PC-9 (cell line): ENCODE data around the gene GRM1. TPM values are rescaled to one million over a fixed set of nuclear protein-coding genes. Genes with fewer than 3 reads are reported as not detected.
"Not testable (repeated sequence)": the region's sequence is repeated elsewhere in the genome, so short reads cannot be mapped to it uniquely, and the experiment has no call there.

Experiments used
- BruUV-seq: library from RNA; stranded (reverse); fragments of 400-500 nt; replicated peaks from 2 replicates; lab custom pipeline; 2021; lab: Mats Ljungman, UMichigan
- CTCF ChIA-PET: fragments of 300-600 bp; sonication (Branson Sonifier 250); formaldehyde crosslinking; loops from one replicate; lab custom pipeline; 2022; ENCODE audit warnings: antibody characterized with exemption; lab: Charles Lee
- POLR2A ChIA-PET: fragments of 300-600 bp; sonication (Branson Sonifier 250); formaldehyde crosslinking; loops from one replicate; lab custom pipeline; 2022; ENCODE audit warnings: antibody characterized with exemption; ENCODE audit not compliant: unreplicated experiment; lab: Charles Lee
- DNase-seq, 2 experiments: peaks; one replicate each; pipeline versions ENCODE4 v3.0.0 to v3.0.0-alpha.2; 2015 to 2022; ENCODE audit warnings: mixed read lengths in 1 of 2
- H2AFZ ChIP-seq: fragments of 200-600 bp; sonication (generic); 2 replicates; pipeline ENCODE4 v1.8.1; 2017; ENCODE audit warnings: antibody characterized with exemption
- H3F3A ChIP-seq: fragments of 200-600 bp; sonication (generic); 2 replicates; pipeline ENCODE4 v1.8.1; 2017; ENCODE audit warnings: antibody characterized with exemption, mild to moderate bottlenecking, low read depth; ENCODE audit not compliant: insufficient read depth
- H3K27ac ChIP-seq: fragments of 200-600 bp; sonication (generic); 2 replicates; pipeline ENCODE4 v1.6.1; 2016; ENCODE audit warnings: mixed run types
- H3K27me3 ChIP-seq: fragments of 200-600 bp; sonication (generic); 2 replicates; pipeline ENCODE4 v1.6.1; 2016; ENCODE audit warnings: low read depth, mixed run types; ENCODE audit not compliant: insufficient read depth
- H3K36me3 ChIP-seq: fragments of 200-600 bp; sonication (generic); 2 replicates; pipeline ENCODE4 v1.6.1; 2016; ENCODE audit warnings: low read depth, mixed run types
- H3K4me1 ChIP-seq: fragments of 200-600 bp; sonication (generic); replicated peaks from 2 replicates; pipeline ENCODE4 v1.6.1; 2016; ENCODE audit warnings: mixed run types; ENCODE audit not compliant: insufficient read depth
- H3K4me2 ChIP-seq: fragments of 200-600 bp; sonication (generic); 2 replicates; pipeline ENCODE4 v1.6.1; 2017; ENCODE audit warnings: mixed run types
- H3K4me3 ChIP-seq: fragments of 200-600 bp; sonication (generic); 2 replicates; pipeline ENCODE4 v1.6.1; 2016; ENCODE audit warnings: mixed run types
- H3K79me2 ChIP-seq: fragments of 200-600 bp; sonication (generic); 2 replicates; pipeline ENCODE4 v1.6.1; 2017; ENCODE audit warnings: low read depth, mixed run types
- H3K9me2 ChIP-seq: fragments of 200-600 bp; sonication (generic); 2 replicates; pipeline ENCODE4 v1.8.1; 2017; ENCODE audit warnings: mild to moderate bottlenecking; ENCODE audit not compliant: insufficient read depth
- H3K9me3 ChIP-seq: fragments of 200-600 bp; sonication (generic); 2 replicates; pipeline ENCODE4 v1.8.1; 2016; ENCODE audit warnings: low read depth; ENCODE audit not compliant: insufficient read depth
- H4K20me1 ChIP-seq: fragments of 200-600 bp; sonication (generic); 2 replicates; pipeline ENCODE4 v1.8.1; 2017; ENCODE audit not compliant: insufficient read depth
- CTCF ChIP-seq: fragments of 200-600 bp; sonication (generic); conservative IDR thresholded peaks from 2 replicates; pipeline ENCODE4 v1.6.1; 2017; ENCODE audit warnings: mixed run types, antibody characterized with exemption, mild to moderate bottlenecking, moderate library complexity
- EZH2 ChIP-seq: fragments of 200-600 bp; sonication (generic); IDR thresholded peaks from 2 replicates; pipeline ENCODE4 v1.8.0; 2017; ENCODE audit warnings: antibody characterized with exemption, low read depth
- intact Hi-C: fragments of 100-400 bp; cut with micrococcal nuclease; formaldehyde crosslinking; loops from one replicate; pipeline ENCODE4 v1.10.0; 2022; ENCODE audit not compliant: unreplicated experiment
- total RNA-seq: library from RNA; stranded (reverse); gene quantifications from 2 replicates; pipeline ENCODE4 v1.2.3, GENCODE V29; 2021

GRM1 gene
- total RNA-seq, 1 experiment from 2014 or later = 0.26 TPM

GRCh38 chr6:146267946-146268345, 239.1 kb downstream of the GRM1 start:
- Histone ChIP-seq H3K4me3 (no peak overlapping the region; the same call in 1 of the 2 replicates), H2AFZ (peak overlapping the region; percentile 64; the same call in 1 of the 2 replicates), H3F3A (no peaks in the 10 kb centered on the region), H3K9me3 (no peaks in the 10 kb centered on the region), H3K27me3 (no peaks in the 10 kb centered on the region), H3K36me3 (no peaks in the 10 kb centered on the region), H3K79me2 (no peaks in the 10 kb centered on the region), H3K4me1 (no peaks in the 10 kb centered on the region), H3K4me2 (peak overlapping the region; percentile 44; the same call in 1 of the 2 replicates), H3K9me2 (no peaks in the 10 kb centered on the region), H4K20me1 (no peaks in the 10 kb centered on the region), H3K27ac (no peak overlapping the region)
- DNase-seq = no peak
- TF ChIP-seq EZH2 (no peak), CTCF (no peak)
- CTCF ChIA-PET = no interaction called here
- intact Hi-C loops = no loop called here
- BruUV-seq = no TSS peak
- POLR2A ChIA-PET = no interaction called here

DNA sequence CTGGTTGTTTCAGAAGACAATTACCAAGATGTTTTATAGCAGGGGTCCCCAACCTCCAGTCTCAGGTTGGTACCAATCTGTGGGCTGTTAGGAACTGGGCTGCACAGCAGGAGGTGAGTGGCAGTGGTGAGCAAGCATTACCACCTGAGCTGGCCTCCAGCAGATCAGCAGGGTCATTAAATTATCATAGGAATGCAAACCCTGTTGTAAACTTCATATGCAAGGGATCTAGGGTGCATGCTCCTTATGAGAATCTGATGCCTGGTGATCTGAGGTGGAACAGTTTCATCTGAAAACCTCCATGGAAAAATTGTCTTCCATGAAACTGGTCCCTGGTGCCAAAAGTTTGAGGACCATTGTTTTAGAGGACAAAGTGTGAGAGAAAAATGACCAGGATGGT, 240.6 kb downstream of the GRM1 start:
- no TSS peak for BruUV-seq
- H3F3A ChIP-seq = no peaks in the 10 kb centered on the region
- no peaks in the 10 kb centered on the region for H3K9me2 ChIP-seq
- H3K4me2 ChIP-seq = no peak overlapping the region
- no peaks in the 10 kb centered on the region for H3K36me3 ChIP-seq
- H3K4me1 ChIP-seq = no peaks in the 10 kb centered on the region
- no peaks in the 10 kb centered on the region for H3K9me3 ChIP-seq
- ChIA-PET CTCF (no interaction called here), POLR2A (no interaction called here)
- H2AFZ ChIP-seq = no peak overlapping the region
- no peaks in the 10 kb centered on the region for H3K79me2 ChIP-seq
- no peak for TF ChIP-seq CTCF
- no peak for TF ChIP-seq EZH2
- DNase-seq = no peak
- intact Hi-C loops = no loop called here
- H4K20me1 ChIP-seq = no peaks in the 10 kb centered on the region
- no peak overlapping the region for H3K27ac ChIP-seq
- no peaks in the 10 kb centered on the region for H3K27me3 ChIP-seq
- H3K4me3 ChIP-seq = no peak overlapping the region

DNA sequence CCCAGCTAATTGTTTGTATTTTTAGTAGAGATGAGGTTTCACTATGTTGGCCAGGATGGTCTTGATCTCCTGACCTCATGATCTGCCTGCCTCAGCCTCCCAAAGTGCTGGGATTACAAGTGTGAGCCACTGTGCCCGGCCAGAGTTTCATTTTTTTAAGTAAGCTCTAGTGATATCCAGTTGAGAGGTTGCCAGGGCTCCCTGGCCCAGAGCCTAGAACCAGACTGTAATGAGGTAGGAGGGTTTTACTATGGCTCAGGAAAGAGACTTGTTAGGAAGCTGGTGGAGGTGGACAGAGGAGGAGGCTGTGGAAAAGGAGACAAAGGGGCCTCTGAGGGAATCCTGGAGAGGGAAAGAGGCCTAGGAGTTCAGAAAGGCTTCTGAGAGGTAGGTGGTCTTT, 242.3 kb downstream of the GRM1 start:
- H3K79me2 ChIP-seq, H3K4me1 ChIP-seq, H3K36me3 ChIP-seq, POLR2A ChIA-PET, H3K27me3 ChIP-seq, H3K9me3 ChIP-seq, CTCF ChIA-PET, intact Hi-C loops, H3K4me3 ChIP-seq, BruUV-seq, H3K4me2 ChIP-seq, H4K20me1 ChIP-seq, H3K9me2 ChIP-seq, H3K27ac ChIP-seq, DNase-seq, H2AFZ ChIP-seq, H3F3A ChIP-seq: not testable (repeated sequence)

DNA sequence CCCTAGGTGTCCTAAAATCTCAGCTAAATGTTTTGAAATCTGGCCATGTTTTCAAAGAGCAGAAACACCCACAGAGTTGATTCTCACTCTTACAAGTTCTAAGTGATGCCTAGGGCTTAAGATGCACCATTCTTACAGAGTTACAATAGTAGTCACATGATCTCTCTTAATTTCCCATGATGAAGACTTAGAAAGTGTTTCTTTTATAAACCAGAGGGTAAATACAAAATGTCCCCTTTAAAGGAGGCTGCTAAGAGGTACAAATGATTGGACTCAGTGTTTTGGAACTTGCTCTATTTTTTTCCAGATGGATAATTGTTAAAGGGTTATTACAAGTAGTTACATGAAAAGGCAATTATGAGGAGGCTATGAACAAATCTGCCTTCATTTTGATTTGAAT, 244.6 kb downstream of the GRM1 start:
- no peak for DNase-seq
- no TSS peak for BruUV-seq
- intact Hi-C loops = no loop called here

More for the DNA sequence above, 244.6 kb downstream of the GRM1 start:
- Histone ChIP-seq H3F3A (no peaks in the 10 kb centered on the region), H3K27ac (no peak overlapping the region), H3K4me2 (no peak overlapping the region), H3K79me2 (no peaks in the 10 kb centered on the region), H3K36me3 (no peaks in the 10 kb centered on the region), H3K4me1 (no peaks in the 10 kb centered on the region), H4K20me1 (no peaks in the 10 kb centered on the region), H3K27me3 (no peaks in the 10 kb centered on the region), H3K9me3 (no peaks in the 10 kb centered on the region), H3K4me3 (no peak overlapping the region), H2AFZ (no peak overlapping the region), H3K9me2 (no peaks in the 10 kb centered on the region)
- no peak for TF ChIP-seq CTCF
- CTCF ChIA-PET = no interaction called here
- POLR2A ChIA-PET = no interaction called here
